GM12874 (cell line): ENCODE measurements around the gene MAN1C1.

ENCODE experiments used
- CTCF ChIP-seq: IDR thresholded peaks from 2 replicates; pipeline ENCODE4 v1.5.1; 2011; ENCODE audit warnings: low read depth, mild to moderate bottlenecking, control low read depth, low read length, moderate library complexity; ENCODE audit not compliant: insufficient read depth

Gene MAN1C1

DNA sequence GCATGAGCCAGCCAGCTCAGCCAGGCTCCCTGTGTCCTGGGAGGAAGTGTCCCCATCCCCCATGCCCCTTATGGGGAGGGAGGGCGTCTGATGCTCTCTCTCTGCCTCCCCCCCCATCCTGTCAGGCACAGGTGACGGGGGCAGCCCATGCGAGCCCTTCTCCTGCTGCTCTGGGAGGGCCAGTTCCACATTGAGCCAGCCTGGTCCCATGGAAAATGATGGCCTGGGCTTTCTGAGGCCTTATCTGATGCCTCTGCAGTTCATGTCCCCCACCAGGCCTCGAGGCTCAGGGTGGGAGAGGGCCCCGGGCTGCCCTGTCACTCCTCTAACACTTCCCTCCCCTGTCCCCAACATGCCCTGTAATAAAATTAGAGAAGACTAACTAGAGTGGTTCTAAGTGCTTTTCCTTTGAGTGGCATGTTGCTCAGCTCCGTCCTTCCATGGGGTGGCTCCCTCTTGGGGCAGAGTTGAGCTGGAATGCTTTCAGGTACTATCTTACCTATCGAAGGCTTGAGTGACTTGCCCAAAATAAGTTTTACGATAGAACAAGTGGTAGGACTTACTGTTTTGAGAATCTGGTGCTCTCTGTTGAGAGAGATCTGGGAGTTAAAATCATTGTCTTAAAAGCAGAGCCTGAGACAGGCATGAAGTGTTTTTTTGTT lies 201.4 kb downstream of the MAN1C1 start:
- TF ChIP-seq CTCF = no peak

- no peak for TF ChIP-seq CTCF
Observed at GRCh38 chr1:25818569-25818968, 202.0 kb downstream of the MAN1C1 start.

DNA sequence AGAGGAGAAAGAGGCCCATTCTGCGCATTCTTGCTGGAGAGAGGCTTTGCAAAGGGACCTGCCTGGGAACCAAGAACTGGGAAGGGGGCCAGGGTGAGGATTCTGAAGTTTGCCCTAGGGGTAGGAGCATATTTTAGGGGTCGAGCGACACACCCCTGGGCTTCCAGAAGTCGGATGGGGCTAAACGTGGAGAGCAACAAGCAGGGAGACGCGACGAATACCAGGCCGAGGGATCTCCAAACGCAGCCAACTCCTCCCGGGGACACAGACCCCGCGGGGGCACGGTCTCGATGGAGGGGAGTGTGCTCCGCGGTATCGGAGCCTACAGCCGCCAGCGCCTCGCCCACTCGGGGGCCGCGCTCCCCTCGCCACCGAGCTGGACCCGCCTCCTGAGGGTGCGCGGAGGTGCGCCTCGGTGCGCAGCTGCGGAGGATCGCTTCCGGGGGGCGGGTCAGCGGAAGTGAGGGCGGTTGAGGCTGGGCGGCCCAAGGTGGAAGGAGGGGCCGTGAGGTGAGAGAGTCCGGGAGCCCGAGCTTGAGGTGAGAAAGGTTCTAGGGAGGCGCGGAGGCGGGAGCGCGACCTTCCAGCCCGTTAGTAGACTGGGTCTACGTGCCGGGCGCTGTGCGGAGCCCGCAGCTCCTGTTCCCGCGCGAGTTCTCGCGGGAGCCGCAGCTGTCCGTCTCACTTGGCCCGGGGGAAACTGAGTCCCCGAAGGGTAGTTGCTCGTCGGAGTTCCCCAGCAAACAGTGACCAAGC lies 203.1 kb downstream of the MAN1C1 start, which contains the start of gene MTFR1L:
Gene MTFR1L, plus strand, starts transcription at position 464 of the 756 bp plus-strand sequence. CDS start 3,151 bp downstream, outside the sequence.
- TF ChIP-seq CTCF = no peak

- TF ChIP-seq CTCF = no peak
Observed at GRCh38 chr1:25820247-25821111, 203.9 kb downstream of the MAN1C1 start.

DNA sequence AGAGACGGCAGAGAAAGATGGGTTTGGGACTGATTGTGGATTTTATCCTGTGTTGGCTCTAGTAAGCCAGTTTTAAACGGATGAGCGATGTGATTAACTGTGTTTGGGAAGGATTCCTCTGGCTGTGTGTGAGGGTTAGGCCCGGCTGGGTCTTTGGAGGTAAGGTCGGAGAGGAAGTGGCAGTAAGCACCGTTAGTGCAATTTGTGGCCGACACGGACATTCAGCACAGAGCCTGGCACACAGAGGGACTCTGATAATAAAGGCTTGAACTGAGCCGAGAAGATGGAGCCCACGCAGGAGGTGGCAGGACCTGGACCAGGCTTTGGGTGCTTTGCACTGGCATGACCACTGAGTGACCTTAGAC lies 204.5 kb downstream of the MAN1C1 start:
- TF ChIP-seq CTCF = no peak

- no peak for TF ChIP-seq CTCF
Observed at GRCh38 chr1:25821630-25822091, 205.1 kb downstream of the MAN1C1 start.

GRCh38 chr1:25825605-25826004 lies 209.0 kb downstream of the MAN1C1 start:
- TF ChIP-seq CTCF = no peak
